HCT116 (cell line): Measurements from ENCODE around the gene TMEM208.
A peak's percentile ranks its signal among the peaks of the same experiment; 100 is the strongest.

Source experiments
- CEBPB ChIP-seq: IDR thresholded peaks from 2 replicates; pipeline ENCODE4 v1.6.1; 2012; ENCODE audit warnings: low read depth
- CTCF ChIP-seq, 3 experiments: fragments of 200-600 bp in 1 of 3; sonication (generic) in 1 of 3; IDR thresholded peaks in 2 of 3; conservative IDR thresholded peaks in 1 of 3; 2 replicates each; pipeline ENCODE4 v1.5.1; 2012 to 2017; ENCODE audit warnings: low read depth in 2 of 3, low read length in 2 of 3, antibody characterized with exemption in 1 of 3, borderline replicate concordance in 1 of 3, control low read depth in 1 of 3, mild to moderate bottlenecking in 1 of 3, mixed read lengths in 1 of 3, mixed run types in 1 of 3, moderate library complexity in 1 of 3; ENCODE audit not compliant: insufficient read depth in 1 of 3
- EGR1 ChIP-seq: IDR thresholded peaks from 2 replicates; pipeline ENCODE4 v1.6.1; 2012; ENCODE audit warnings: low read depth
- EZH2 ChIP-seq: fragments of 200-600 bp; sonication (generic); IDR thresholded peaks from 2 replicates; pipeline ENCODE4 v1.6.1; 2017; ENCODE audit warnings: antibody characterized with exemption, mixed run types
- EZH2phosphoT487 ChIP-seq: fragments of 200-600 bp; IDR thresholded peaks from 2 replicates; pipeline ENCODE4 v1.6.1; 2018; ENCODE audit warnings: antibody characterized with exemption, borderline replicate concordance
- MAX ChIP-seq: IDR thresholded peaks from 2 replicates; pipeline ENCODE4 v1.6.1; 2012
- POLR2A ChIP-seq: IDR thresholded peaks from 2 replicates; pipeline ENCODE4 v1.7.0; 2011; ENCODE audit warnings: borderline replicate concordance; ENCODE audit not compliant: insufficient read depth, insufficient read length; ENCODE audit errors: extremely low read depth
- POLR2AphosphoS5 ChIP-seq: IDR thresholded peaks from 2 replicates; pipeline ENCODE4 v1.6.1; 2011; ENCODE audit warnings: mild to moderate bottlenecking, low read depth, low read length, moderate library complexity
- SP1 ChIP-seq: IDR thresholded peaks from 2 replicates; pipeline ENCODE4 v1.6.1; 2012; ENCODE audit warnings: low read depth
- SRF ChIP-seq: IDR thresholded peaks from 2 replicates; pipeline ENCODE4 v1.6.1; 2012; ENCODE audit warnings: low read depth
- TF ChIP-seq, protein P1 (sequence below): IDR thresholded peaks from 2 replicates; pipeline ENCODE4 v1.6.1; 2012
- TF ChIP-seq, protein P2 (sequence below): IDR thresholded peaks from 2 replicates; pipeline ENCODE4 v1.6.1; 2012; ENCODE audit warnings: low read depth

- TF ChIP-seq SRF (no peak), CTCF (IDR thresholded peaks at IDR 0.05 in 2 of 3, conservative IDR thresholded peaks at IDR 0.05 in 1 of 3; ENCODE audit: borderline replicate concordance in 1 of 3, insufficient read depth in 1 of 3, low read depth in 2 of 3, low read length in 2 of 3) (no peak), EZH2 (no peak), EGR1 (no peak), POLR2AphosphoS5 (peak; percentile 46), CEBPB (no peak), POLR2A (no peak), SP1 (no peak), EZH2phosphoT487 (no peak), MAX (no peak)
- TF ChIP-seq, protein P1, sequence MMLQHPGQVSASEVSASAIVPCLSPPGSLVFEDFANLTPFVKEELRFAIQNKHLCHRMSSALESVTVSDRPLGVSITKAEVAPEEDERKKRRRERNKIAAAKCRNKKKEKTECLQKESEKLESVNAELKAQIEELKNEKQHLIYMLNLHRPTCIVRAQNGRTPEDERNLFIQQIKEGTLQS = no peak
- TF ChIP-seq, protein P2, sequence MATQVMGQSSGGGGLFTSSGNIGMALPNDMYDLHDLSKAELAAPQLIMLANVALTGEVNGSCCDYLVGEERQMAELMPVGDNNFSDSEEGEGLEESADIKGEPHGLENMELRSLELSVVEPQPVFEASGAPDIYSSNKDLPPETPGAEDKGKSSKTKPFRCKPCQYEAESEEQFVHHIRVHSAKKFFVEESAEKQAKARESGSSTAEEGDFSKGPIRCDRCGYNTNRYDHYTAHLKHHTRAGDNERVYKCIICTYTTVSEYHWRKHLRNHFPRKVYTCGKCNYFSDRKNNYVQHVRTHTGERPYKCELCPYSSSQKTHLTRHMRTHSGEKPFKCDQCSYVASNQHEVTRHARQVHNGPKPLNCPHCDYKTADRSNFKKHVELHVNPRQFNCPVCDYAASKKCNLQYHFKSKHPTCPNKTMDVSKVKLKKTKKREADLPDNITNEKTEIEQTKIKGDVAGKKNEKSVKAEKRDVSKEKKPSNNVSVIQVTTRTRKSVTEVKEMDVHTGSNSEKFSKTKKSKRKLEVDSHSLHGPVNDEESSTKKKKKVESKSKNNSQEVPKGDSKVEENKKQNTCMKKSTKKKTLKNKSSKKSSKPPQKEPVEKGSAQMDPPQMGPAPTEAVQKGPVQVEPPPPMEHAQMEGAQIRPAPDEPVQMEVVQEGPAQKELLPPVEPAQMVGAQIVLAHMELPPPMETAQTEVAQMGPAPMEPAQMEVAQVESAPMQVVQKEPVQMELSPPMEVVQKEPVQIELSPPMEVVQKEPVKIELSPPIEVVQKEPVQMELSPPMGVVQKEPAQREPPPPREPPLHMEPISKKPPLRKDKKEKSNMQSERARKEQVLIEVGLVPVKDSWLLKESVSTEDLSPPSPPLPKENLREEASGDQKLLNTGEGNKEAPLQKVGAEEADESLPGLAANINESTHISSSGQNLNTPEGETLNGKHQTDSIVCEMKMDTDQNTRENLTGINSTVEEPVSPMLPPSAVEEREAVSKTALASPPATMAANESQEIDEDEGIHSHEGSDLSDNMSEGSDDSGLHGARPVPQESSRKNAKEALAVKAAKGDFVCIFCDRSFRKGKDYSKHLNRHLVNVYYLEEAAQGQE = no peak
These were observed 20.6 kb upstream of the TMEM208 start for GRCh38 chr16:67206129-67206837.
